C4-2B (cell line): ENCODE measurements around the gene SEZ6L.

ENCODE experiments used
- CTCF ChIP-seq: fragments of 450-650 bp; conservative IDR thresholded peaks from 2 replicates; pipeline ENCODE4 v1.5.1; 2017; ENCODE audit warnings: mild to moderate bottlenecking
- ZFX ChIP-seq: fragments of 450-650 bp; IDR thresholded peaks from 2 replicates; pipeline ENCODE4 v1.6.1; 2017

- TF ChIP-seq CTCF, result no peak
- TF ChIP-seq ZFX, result no peak
Measured at GRCh38 chr22:26304730-26305129, 135.5 kb downstream of the SEZ6L start.
